Epithelial cell of prostate (primary cell): ENCODE results near the gene SLC2A9.
"Not testable (repeated sequence)": the region's sequence is repeated elsewhere in the genome, so short reads cannot be mapped to it uniquely, and the experiment has no call there.

Experiments
- DNase-seq: peaks from one replicate; pipeline ENCODE4 v3.0.0-alpha.2; 2011; ENCODE audit warnings: low read depth, low spot score
- H3K27ac ChIP-seq: fragments of 450-650 bp; 2 replicates; pipeline ENCODE4 v1.5.1; 2017; ENCODE audit warnings: mild to moderate bottlenecking

SLC2A9 gene

GRCh38 chr4:10003666-10004065, 17.6 kb downstream of the SLC2A9 start:
- DNase-seq: peak; percentile 72

GRCh38 chr4:10002278-10002677, 19.0 kb downstream of the SLC2A9 start:
- no peak overlapping the region for H3K27ac ChIP-seq
- DNase-seq: no peak

More at GRCh38 chr4:10003666-10004065, 17.6 kb downstream of the SLC2A9 start:
- H3K27ac ChIP-seq: peak overlapping the region; percentile 60

GRCh38 chr4:10001757-10002156, 19.5 kb downstream of the SLC2A9 start:
- DNase-seq: no peak
- no peak overlapping the region for H3K27ac ChIP-seq

- no peak for DNase-seq
- H3K27ac ChIP-seq: peak overlapping the region; percentile 11
These were observed 21.2 kb downstream of the SLC2A9 start for GRCh38 chr4:9999956-10000561.

- no peak for DNase-seq
- no peak overlapping the region for H3K27ac ChIP-seq
These were observed 23.4 kb downstream of the SLC2A9 start for GRCh38 chr4:9997886-9998285.

- no peak overlapping the region for H3K27ac ChIP-seq
- no peak for DNase-seq
These were observed 24.8 kb downstream of the SLC2A9 start for GRCh38 chr4:9996319-9997110.

GRCh38 chr4:9994246-9994847, 26.9 kb downstream of the SLC2A9 start:
- DNase-seq: no peak
- H3K27ac ChIP-seq: no peak overlapping the region

GRCh38 chr4:9989918-9990635, 31.2 kb downstream of the SLC2A9 start:
- no peak overlapping the region for H3K27ac ChIP-seq
- DNase-seq: no peak

- no peak overlapping the region for H3K27ac ChIP-seq
- no peak for DNase-seq
These were observed 32.4 kb downstream of the SLC2A9 start for GRCh38 chr4:9988933-9989332.

- no peak overlapping the region for H3K27ac ChIP-seq
- DNase-seq: no peak
These were observed 32.9 kb downstream of the SLC2A9 start for GRCh38 chr4:9988363-9988749.

- DNase-seq: no peak
- no peak overlapping the region for H3K27ac ChIP-seq
These were observed 33.4 kb downstream of the SLC2A9 start for GRCh38 chr4:9987749-9988362.

GRCh38 chr4:9984621-9985020, 36.7 kb downstream of the SLC2A9 start:
- no peak for DNase-seq
- H3K27ac ChIP-seq: no peak overlapping the region

GRCh38 chr4:9983211-9983610, 38.1 kb downstream of the SLC2A9 start:
- no peak for DNase-seq
- no peak overlapping the region for H3K27ac ChIP-seq

GRCh38 chr4:9981899-9982298, 39.4 kb downstream of the SLC2A9 start:
- not testable (repeated sequence) for H3K27ac ChIP-seq, DNase-seq

GRCh38 chr4:9980898-9981297, 40.4 kb downstream of the SLC2A9 start:
- no peak overlapping the region for H3K27ac ChIP-seq
- DNase-seq: no peak

GRCh38 chr4:9979101-9979701, 42.1 kb downstream of the SLC2A9 start:
- DNase-seq: no peak
- H3K27ac ChIP-seq: no peak overlapping the region

GRCh38 chr4:9977518-9978031, 43.7 kb downstream of the SLC2A9 start:
- DNase-seq: no peak
- H3K27ac ChIP-seq: no peak overlapping the region

GRCh38 chr4:9976781-9977180, 44.5 kb downstream of the SLC2A9 start:
- no peak for DNase-seq
- no peak overlapping the region for H3K27ac ChIP-seq

- no peak for DNase-seq
- H3K27ac ChIP-seq: no peak overlapping the region
These were observed 45.0 kb downstream of the SLC2A9 start for GRCh38 chr4:9976293-9976692.

- DNase-seq: no peak
- H3K27ac ChIP-seq: no peak overlapping the region
These were observed 49.6 kb downstream of the SLC2A9 start for GRCh38 chr4:9971711-9972110.
